ENCODE measurements around the gene ARL8A.
A peak's percentile ranks its signal among the peaks of the same experiment; 100 is the strongest.
"Not testable (repeated sequence)": the region's sequence is repeated elsewhere in the genome, so short reads cannot be mapped to it uniquely, and the experiment has no call there.

Gene ARL8A

GRCh38 chr1:202144402-202145067 lies at the start of gene ARL8A:
TSS of gene ARL8A (minus strand) at chr1:202144737. CDS start at chr1:202144572, 165 bp downstream.
- DNase-seq, result peak; percentile 55 to 59

- no peak for DNase-seq
Measured at GRCh38 chr1:202194328-202194648, 49.8 kb upstream of the ARL8A start.

- DNase-seq, result no peak
Measured at GRCh38 chr1:202193614-202194327, 49.2 kb upstream of the ARL8A start, which contains the start of gene LGR6. TSS of gene LGR6 (plus strand) at chr1:202193799. CDS start at chr1:202193990, 191 bp downstream.

DNA sequence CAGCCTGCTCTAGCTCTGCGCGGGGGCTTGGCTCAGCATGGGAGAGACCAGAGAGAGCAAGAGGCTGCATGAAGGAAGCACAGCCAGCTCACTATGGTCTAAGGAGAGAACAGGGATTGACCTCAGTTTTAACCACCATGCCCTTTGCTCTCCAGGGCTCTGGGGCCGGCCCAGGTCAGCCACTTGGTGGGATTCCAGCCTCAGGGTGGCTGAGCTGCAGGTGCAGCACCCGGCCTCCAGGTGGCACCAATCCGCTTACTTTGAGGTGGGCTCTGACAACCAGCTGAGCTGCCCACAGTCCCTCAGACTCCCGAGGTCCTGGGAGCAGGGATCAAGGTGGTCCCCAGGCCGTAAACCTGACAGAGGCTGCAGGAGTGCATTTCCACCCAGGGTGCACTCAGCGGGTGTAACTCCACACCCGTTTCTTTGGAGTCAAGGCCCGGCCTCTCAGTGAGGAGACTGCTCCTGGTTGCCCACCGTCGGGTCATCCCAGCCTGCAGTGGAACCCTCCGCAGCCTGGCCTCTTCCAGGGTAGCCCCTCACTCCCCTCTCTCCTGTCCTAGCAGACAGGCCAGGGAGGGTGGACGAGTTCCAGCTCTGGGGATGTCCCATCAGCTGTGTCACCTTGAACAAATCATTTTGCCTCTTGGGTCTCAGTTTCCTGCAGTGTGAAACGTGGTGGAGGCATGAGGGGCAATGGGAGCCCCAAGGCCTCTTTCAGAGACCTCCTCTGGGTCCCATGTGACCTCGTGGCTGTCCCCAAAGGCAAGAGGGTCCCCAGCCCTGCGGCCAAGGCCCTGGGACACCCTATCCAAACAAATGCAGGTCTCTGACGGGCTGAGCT lies 48.5 kb upstream of the ARL8A start:
- DNase-seq, result peak; percentile 42 to 53

DNA sequence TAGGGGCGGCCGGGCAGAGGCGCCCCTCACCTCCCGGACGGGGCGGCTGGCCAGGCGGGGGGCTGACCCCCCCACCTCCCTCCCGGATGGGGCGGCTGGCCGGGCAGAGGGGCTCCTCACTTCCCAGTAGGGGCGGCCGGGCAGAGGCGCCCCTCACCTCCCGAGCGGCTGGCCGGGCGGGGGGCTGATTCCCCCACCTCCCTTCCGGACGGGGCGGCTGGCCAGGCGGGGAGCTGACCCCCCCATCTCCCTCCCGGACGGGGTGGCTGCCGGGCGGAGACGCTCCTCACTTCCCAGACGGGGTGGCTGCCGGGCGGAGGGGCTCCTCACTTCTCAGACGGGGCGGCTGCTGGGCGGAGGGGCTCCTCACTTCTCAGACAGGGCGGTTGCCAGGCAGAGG lies 46.9 kb upstream of the ARL8A start:
- DNase-seq, result not testable (repeated sequence)

- no peak for DNase-seq
Measured at GRCh38 chr1:202189918-202190715, 45.6 kb upstream of the ARL8A start.

DNA sequence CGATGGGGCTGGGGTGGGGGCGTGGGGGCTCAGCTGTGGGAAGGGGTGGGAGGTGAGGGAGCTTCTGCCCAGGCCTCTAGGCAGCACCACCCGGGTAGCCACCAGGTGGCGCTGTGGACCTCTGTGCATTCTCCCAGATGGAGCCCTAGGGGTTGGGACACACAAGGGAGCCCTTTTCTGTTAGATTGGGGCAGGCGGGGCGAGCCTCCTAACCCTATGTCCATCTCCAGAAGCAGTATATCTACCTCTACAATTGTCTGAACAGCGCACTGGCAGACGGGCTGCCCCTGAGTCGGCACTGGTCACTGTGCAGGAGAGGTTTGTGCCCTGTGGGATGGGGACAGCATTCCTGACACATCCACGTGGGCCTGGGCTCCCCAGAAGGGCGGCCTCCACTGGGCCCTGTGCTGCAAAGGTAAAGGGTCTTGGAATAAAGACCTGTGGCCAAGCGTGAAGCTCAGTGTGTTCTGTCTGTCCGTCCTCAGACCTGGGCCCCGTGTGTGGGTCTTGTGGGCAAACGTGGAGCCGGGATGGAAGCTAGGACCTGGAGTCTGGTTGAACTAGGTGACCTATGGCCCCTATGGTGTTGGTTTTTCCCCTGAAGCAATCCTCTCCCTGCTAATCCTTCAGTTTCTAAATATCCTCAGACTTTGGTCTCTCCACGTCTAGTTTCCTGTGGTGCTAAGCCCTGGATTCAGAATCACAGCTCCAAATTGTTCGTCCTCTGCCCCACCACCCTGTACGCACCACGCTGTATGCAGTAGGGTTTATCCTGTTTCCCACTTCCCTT lies 44.7 kb upstream of the ARL8A start:
- DNase-seq, result peak; percentile 69 to 78

GRCh38 chr1:202187697-202188407 lies 43.3 kb upstream of the ARL8A start:
- DNase-seq, result no peak

DNA sequence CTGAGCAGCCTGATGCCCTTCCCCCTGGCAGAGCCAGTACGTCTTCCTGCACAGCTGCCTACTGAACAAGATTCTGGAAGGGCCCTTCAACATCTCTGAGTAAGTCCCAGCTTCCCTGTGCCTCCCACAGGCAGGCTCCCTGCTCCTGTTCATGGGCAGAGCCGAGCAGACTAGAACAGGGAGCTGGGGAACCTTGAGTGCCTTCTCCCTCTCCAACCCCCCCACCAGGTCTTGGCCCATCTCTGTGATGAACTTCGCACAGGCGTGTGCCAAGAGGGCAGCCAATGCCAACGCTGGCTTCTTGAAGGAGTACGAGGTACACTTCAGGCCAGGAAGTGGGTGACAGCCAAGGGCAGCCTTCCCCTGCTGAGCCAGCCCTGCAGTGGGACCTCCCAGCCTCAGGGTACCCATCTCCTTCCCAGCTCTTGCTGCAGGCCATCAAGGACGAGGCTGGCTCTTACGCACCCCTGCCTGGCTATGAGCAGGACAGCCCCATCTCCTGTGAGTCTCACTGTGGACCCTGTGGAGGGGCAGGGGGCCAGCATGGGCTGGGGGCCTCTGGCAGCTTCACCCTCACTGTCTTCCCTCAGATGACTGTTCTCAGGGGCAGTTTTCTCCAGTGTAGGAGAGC lies 42.6 kb upstream of the ARL8A start:
- DNase-seq, result no peak

DNA sequence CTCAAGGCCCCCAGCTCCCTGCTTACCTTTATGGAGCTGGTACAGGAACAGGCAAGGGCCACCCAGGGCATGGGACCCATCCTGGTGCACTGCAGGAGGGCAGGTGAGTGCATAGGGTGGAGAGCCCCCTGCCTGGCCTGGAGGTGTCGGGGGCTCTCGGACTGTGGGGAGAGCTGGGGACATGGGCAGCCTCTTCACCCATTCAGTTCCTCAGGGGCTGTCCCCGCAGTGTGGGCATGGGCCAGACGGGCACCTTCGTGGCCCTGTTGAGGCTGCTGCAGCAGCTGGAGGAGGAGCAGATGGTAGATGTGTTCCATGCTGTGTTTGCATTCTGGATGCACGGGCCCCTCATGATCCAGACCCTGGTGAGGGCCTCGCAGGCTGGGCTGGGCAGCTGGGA lies 41.8 kb upstream of the ARL8A start:
- DNase-seq, result no peak

GRCh38 chr1:202184750-202185460 lies 40.4 kb upstream of the ARL8A start:
- peak; percentile 67 to 70 for DNase-seq

- DNase-seq, result no peak
Measured at GRCh38 chr1:202182040-202182877, 37.7 kb upstream of the ARL8A start.

DNA sequence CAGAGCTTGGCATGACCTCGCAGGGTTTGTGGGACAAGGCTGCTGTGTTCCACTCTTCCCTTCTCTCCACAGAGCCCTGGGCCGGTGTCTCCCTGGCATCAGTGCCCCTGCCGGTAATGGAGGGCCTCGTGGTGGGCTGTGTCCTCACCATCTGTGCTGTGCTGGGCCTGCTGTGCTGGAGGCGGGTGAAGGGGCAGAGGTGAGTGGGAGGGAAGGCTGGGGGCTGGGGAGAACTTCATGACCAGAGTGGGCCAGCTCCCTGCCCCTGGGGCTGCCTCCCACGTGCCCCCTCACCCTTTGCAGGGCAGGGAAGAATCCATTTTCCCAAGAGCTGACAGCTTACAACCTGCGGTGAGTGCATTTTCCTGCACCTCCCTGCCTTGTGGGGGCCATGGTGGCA lies 37.0 kb upstream of the ARL8A start:
- DNase-seq, result no peak

GRCh38 chr1:202180751-202181139 lies 36.2 kb upstream of the ARL8A start:
- DNase-seq, result not testable (repeated sequence)

GRCh38 chr1:202179828-202180750 lies 35.6 kb upstream of the ARL8A start:
- no peak for DNase-seq

DNA sequence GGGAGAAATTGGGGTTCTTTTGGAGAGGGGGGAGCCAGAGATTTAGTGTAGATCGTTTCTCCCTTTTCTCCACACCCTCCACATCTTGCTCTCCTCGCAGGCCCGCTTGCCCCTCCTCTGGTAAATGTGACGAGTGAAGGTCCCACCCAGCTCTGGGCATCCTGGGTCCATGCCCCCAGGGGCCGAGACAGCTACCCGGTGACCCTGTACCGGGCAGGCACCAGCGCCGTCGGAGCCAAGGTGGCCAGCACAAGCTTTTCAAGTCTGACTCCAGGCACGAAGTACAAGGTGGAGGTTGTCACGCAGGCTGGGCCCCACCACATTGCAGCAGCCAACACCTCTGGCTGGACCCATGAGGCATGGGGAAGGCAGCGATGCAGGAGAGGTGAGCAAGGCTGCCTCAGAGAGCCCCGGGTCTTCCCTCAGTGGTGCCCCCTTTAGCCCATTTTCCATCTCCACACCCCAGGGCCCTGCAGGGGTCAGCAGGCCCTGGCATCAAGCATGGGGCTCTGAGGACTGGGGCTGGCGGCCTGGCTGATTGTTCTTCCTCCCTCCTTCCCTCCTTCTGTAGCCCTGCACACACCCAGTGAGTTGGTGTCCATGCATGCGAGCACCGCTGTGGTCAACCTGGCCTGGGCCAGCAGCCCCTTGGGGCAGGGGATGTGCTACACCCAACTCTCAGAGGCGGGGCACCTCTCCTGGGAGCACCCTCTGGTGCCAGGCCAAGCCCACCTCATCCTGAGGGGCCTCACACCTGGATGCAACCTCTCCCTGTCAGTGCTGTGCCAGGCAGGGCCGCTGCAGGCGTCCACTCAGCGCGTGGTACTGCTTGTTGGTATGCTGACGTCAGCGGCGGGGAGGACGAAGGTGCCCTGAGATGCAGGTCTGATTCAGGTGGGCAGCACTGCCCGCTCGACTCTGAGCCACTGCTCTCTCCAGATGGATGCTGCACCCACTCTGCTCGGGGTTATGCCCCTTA lies 32.7 kb upstream of the ARL8A start:
- DNase-seq, result no peak

DNA sequence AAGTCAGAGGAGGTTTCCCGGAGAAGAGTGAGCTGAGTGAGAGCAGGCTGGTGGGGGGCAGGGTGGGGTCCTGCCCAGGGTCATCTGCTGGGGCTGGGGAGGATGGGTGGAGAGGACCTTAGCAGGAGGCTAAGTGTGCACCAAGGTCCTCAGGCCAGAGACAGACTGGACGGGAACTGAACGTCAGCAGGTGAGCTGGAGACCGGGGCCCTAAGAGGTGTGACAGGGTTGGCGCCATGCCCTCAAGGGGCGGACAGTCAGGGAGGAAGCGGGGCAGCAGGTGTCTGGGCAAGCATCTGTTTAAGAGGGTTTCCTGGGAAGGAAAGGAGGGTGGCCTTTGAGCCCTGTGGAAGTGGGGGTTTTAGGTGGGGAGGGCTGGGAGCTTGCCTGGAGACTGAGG lies 29.5 kb upstream of the ARL8A start:
- no peak for DNase-seq
